Measurements from ENCODE around the gene MST1R.

Gene MST1R

DNA sequence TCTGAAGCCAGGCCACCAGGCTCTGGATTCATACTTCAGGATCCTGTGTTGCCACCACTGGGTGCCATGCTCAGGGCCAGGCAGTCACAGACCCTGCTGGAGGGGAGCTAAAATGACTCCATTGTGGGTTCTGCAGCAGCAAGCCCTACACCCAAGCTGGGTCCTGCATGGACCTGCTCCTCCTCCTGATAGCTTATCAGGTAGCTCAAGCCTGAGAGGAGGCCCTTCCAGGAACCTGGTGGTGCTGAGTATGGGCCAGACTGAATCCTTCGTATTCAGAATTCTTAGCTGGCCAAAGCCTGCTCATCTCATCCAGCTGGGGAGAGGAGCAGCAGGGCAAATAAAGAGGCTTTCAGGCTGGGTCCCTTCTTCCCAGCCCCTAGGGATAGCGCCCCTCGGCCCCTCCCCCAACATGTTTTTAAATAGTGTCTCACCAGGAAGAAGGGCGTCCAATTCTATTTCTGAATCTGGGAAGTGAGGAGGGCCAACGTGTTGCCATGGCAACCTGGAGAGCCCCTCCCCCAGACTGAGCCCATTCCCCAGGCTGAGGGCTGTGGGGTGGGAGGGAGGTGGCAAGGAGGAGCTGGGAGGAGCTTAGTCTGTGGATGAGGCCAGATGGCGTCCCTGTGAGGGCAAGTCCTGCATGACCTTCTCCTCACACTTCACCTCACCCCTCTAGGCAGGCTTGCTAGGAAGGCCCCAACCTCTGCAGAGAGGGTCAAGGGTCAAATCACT is 22.9 kb downstream of the MST1R start:
- no peak for DNase-seq (ENCODE audit: extremely low spot score)
- CTCF ChIA-PET = interaction anchor here (1.3 to 1.4 kb wide), 2 partner anchors 21 to 55 kb away, joined by 3 to 5 read pairs; no protein-coding TSS in a partner anchor
- POLR2A ChIA-PET = interaction anchor here (0.6 kb wide), 1 partner anchor 66 kb away, joined by 3 read pairs; no protein-coding TSS in a partner anchor
- TF ChIP-seq, protein P1, sequence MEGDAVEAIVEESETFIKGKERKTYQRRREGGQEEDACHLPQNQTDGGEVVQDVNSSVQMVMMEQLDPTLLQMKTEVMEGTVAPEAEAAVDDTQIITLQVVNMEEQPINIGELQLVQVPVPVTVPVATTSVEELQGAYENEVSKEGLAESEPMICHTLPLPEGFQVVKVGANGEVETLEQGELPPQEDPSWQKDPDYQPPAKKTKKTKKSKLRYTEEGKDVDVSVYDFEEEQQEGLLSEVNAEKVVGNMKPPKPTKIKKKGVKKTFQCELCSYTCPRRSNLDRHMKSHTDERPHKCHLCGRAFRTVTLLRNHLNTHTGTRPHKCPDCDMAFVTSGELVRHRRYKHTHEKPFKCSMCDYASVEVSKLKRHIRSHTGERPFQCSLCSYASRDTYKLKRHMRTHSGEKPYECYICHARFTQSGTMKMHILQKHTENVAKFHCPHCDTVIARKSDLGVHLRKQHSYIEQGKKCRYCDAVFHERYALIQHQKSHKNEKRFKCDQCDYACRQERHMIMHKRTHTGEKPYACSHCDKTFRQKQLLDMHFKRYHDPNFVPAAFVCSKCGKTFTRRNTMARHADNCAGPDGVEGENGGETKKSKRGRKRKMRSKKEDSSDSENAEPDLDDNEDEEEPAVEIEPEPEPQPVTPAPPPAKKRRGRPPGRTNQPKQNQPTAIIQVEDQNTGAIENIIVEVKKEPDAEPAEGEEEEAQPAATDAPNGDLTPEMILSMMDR (IDR thresholded peaks at IDR 0.05; ENCODE audit: control extremely low read depth, extremely low read depth, low read depth, missing control alignments) = no peak

DNA sequence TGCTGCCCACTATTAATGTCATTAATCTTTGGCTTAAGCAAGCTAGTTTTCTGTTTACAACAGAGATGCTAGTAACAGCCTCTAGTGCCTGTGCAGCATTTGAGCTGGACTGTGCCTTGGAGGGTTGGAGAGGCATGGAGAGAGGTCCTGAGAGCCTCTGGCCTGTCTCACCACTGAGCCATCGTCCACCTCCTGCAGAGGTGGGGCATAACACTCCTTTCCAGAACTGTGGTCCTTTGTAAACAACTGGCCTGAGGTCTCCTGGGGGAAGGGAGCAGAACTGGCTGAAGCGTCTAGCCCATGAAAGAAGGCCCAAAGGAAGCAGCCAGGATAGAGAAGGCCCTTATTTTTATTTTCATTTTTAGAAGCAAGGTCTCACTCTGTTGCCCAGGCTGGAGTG is 24.0 kb downstream of the MST1R start:
- no peak for DNase-seq (ENCODE audit: extremely low spot score)
- ChIA-PET CTCF (interaction anchor here (1.2 to 4.0 kb wide), 4 partner anchors 9 to 41 kb away, joined by 3 to 16 read pairs (median 4); no protein-coding TSS in a partner anchor), POLR2A (no interaction called here)
- TF ChIP-seq, protein P1 (IDR thresholded peaks at IDR 0.05; ENCODE audit: control extremely low read depth, extremely low read depth, low read depth, missing control alignments) = no peak

DNA sequence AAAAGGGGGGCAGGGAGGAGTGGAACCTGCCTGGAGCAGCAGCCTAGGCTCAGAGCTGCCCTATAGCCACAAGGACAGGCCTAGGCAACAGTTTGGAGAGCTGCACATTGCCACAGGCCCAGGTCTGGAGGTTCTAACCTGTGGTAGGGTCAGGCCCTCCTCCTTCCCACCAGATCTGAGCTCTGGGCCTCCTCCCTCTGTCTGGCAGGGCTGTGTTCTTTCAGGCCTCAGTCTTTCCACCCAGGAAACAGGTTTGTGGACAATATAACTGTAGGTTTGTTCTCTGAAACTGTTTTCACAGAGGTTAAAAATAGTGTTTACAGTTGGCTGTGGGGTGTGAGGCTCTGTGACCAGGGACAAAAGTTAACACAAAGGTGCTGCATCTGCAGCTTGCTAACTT is 25.0 kb downstream of the MST1R start:
- TF ChIP-seq, protein P1 (IDR thresholded peaks at IDR 0.05; ENCODE audit: control extremely low read depth, extremely low read depth, low read depth, missing control alignments) = no peak
- ChIA-PET POLR2A (no interaction called here), CTCF (interaction anchor here (1.2 to 4.0 kb wide), 4 partner anchors 8 to 40 kb away, joined by 3 to 16 read pairs (median 4); no protein-coding TSS in a partner anchor)
- DNase-seq (ENCODE audit: extremely low spot score) = no peak

DNA sequence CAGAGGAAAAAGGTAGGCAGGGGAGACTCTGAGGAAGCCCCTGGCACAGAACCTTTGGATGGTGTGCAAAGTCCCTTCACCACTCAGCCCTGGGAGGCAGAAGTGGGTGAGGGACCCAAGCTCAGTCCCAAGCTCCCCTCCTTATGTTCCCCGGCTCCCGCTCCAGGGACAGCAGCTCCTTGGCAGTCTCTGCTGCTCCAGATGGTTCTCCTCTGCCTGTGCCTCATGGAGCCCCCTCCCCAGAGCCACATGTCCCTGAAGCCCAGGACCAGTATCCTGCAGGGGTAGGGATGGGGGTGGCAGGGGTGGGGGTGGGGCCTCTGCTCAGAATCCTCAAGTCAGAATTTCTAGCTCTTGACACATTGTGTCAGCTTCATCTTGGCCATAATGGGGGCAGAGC is 26.0 kb downstream of the MST1R start:
- TF ChIP-seq, protein P1 (IDR thresholded peaks at IDR 0.05; ENCODE audit: control extremely low read depth, extremely low read depth, low read depth, missing control alignments) = no peak
- no peak for DNase-seq (ENCODE audit: extremely low spot score)
- ChIA-PET POLR2A (no interaction called here), CTCF (interaction anchor here (1.4 to 4.0 kb wide), 3 partner anchors 12 to 39 kb away, joined by 5 to 16 read pairs (median 6); no protein-coding TSS in a partner anchor)

DNA sequence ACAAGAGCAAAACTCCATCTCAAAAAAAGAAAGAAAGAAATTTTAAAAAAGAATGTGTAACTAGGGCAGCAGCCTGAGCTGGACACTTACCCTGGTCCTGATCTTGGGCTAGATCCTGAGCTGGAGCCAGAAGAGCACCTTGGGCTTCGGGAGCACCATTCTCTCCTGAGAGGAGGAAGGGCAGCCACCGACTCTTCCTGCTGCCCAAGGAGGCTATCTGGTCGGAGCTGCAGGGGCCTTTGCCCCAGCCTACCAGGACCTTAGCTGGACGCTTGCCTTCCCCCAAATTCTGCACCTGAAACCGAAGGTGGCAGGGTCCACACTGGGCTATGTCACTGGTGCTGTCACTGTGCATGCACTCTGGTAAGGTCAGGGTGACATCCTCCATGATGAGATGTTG is 27.1 kb downstream of the MST1R start:
- ChIA-PET CTCF (interaction anchor here (1.3 to 4.0 kb wide), 3 partner anchors 13 to 84 kb away, joined by 4 to 16 read pairs (median 6); no protein-coding TSS in a partner anchor), POLR2A (no interaction called here)

DNA sequence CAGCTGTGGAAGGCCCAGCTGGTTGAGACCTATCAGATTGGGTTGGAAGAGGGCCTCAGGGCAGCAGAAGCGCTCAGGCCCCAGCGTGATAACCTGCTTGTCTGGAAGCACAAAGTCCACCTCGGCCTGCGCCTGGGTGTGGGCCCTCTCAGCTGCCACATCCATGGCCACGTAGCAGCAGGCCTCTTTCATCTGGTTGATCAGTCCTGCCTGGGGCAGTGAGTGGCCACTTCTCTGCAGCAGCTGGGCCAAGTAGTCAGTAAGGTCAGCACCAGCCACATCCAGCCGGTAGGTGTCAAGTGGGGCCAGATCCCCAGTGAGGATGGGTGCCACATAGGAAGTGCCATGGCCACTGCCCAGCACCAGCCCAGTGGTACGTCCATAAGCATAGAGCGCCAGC is 30.1 kb downstream of the MST1R start:
- ChIA-PET POLR2A (no interaction called here), CTCF (interaction anchor here (1.1 to 1.3 kb wide), 3 partner anchors 8 to 48 kb away, joined by 3 read pairs; no protein-coding TSS in a partner anchor)
- DNase-seq (ENCODE audit: extremely low spot score) = no peak
- TF ChIP-seq, protein P1 (IDR thresholded peaks at IDR 0.05; ENCODE audit: control extremely low read depth, extremely low read depth, low read depth, missing control alignments) = no peak

More for the DNA sequence above, 27.1 kb downstream of the MST1R start:
- DNase-seq (ENCODE audit: extremely low spot score) = no peak
- TF ChIP-seq, protein P1 (IDR thresholded peaks at IDR 0.05; ENCODE audit: control extremely low read depth, extremely low read depth, low read depth, missing control alignments) = no peak
